Large intestine (tissue), 3 donors: Measurements from ENCODE around the gene SLC22A1. TPM values are rescaled to one million over a fixed set of nuclear protein-coding genes. Genes with fewer than 3 reads are reported as not detected.
"Not testable (repeated sequence)": the region's sequence is repeated elsewhere in the genome, so short reads cannot be mapped to it uniquely, and the experiment has no call there.

Source experiments
- DNase-seq, 2 donors: peaks; one replicate each; pipeline versions ENCODE4 v3.0.0 to v3.0.0-alpha.2; 2013
- H3K27ac ChIP-seq: one replicate; pipeline ENCODE4 v1.5.1; 2013; ENCODE audit warnings: low read length
- H3K27me3 ChIP-seq: 2 replicates; pipeline ENCODE4 v1.6.1; 2013; ENCODE audit warnings: low read length; ENCODE audit not compliant: control insufficient read depth, insufficient read depth
- H3K36me3 ChIP-seq: 2 replicates; pipeline ENCODE4 v1.6.1; 2013; ENCODE audit warnings: low read length; ENCODE audit not compliant: control insufficient read depth, insufficient read depth
- H3K4me1 ChIP-seq: one replicate; pipeline ENCODE4 v1.6.1; 2013; ENCODE audit warnings: low read length; ENCODE audit not compliant: control insufficient read depth, insufficient read depth
- H3K4me3 ChIP-seq: one replicate; pipeline ENCODE4 v1.5.1; 2013; ENCODE audit warnings: low read length
- H3K9me3 ChIP-seq: one replicate; pipeline ENCODE4 v1.6.1; 2013; ENCODE audit warnings: mild to moderate bottlenecking, low read depth, low read length, moderate library complexity; ENCODE audit not compliant: control insufficient read depth
- whole genome bisulfite sequencing: methylation state at CpG from one replicate; pipeline ENCODE4 v1.1.5; 2013; ENCODE audit warnings: low lambda C conversion rate; ENCODE audit not compliant: insufficient coverage; 5-methylcytosine and 5-hydroxymethylcytosine counted together
- polyA plus RNA-seq: library from polyadenylated mRNA; unstranded; fragments of 120-200 nt; gene quantifications from one replicate; pipeline ENCODE4 v1.2.1, GENCODE V29; 2013

SLC22A1 gene
- polyA plus RNA-seq, 1 donor = 0.57 TPM

GRCh38 chr6:160084198-160084776 is 37.3 kb upstream of the SLC22A1 start:
- Histone ChIP-seq H3K27me3 (no peaks in the 10 kb centered on the region), H3K36me3 (peaks cover 84% of the 10 kb centered on the region), H3K4me3 (no peak overlapping the region), H3K4me1 (peaks cover under 1% of the 10 kb centered on the region), H3K9me3 (no peaks in the 10 kb centered on the region), H3K27ac (no peak overlapping the region)
- DNase-seq = no peak
- WGBS = no CpG with 5 or more reads among the region's 18 CpGs

- no peak for DNase-seq
- Histone ChIP-seq H3K4me1 (peaks cover 10% of the 10 kb centered on the region), H3K36me3 (peaks cover 84% of the 10 kb centered on the region), H3K4me3 (no peak overlapping the region), H3K27me3 (no peaks in the 10 kb centered on the region), H3K27ac (no peak overlapping the region), H3K9me3 (no peaks in the 10 kb centered on the region)
- 100% methylated on average over 1 of the region's 5 CpGs for WGBS
These were observed 36.4 kb upstream of the SLC22A1 start for GRCh38 chr6:160085226-160085625.

- DNase-seq = no peak
These were observed 35.7 kb upstream of the SLC22A1 start for GRCh38 chr6:160085713-160086505.

GRCh38 chr6:160086754-160087153 is 34.9 kb upstream of the SLC22A1 start:
- no peak overlapping the region for H3K4me3 ChIP-seq
- no peak overlapping the region for H3K27ac ChIP-seq
- peaks cover 17% of the 10 kb centered on the region for H3K4me1 ChIP-seq
- H3K36me3 ChIP-seq = peaks cover 82% of the 10 kb centered on the region
- WGBS = 100% methylated on average over 2 of the region's 8 CpGs
- no peaks in the 10 kb centered on the region for H3K27me3 ChIP-seq
- no peak for DNase-seq
- no peaks in the 10 kb centered on the region for H3K9me3 ChIP-seq

More at GRCh38 chr6:160085713-160086505, 35.7 kb upstream of the SLC22A1 start:
- Histone ChIP-seq H3K9me3 (no peaks in the 10 kb centered on the region), H3K4me3 (no peak overlapping the region), H3K4me1 (peaks cover 11% of the 10 kb centered on the region), H3K27ac (no peak overlapping the region), H3K27me3 (no peaks in the 10 kb centered on the region), H3K36me3 (peaks cover 82% of the 10 kb centered on the region)
- 100% methylated on average over 1 of the region's 15 CpGs for WGBS

- H3K27ac ChIP-seq = no peak overlapping the region
- no peaks in the 10 kb centered on the region for H3K9me3 ChIP-seq
- no peaks in the 10 kb centered on the region for H3K27me3 ChIP-seq
- 36% methylated on average over 2 of the region's 13 CpGs for WGBS
- H3K36me3 ChIP-seq = peaks cover 85% of the 10 kb centered on the region
- peaks cover 28% of the 10 kb centered on the region for H3K4me1 ChIP-seq
- DNase-seq = peak; percentile 45 to 46
- no peak overlapping the region for H3K4me3 ChIP-seq
These were observed 33.4 kb upstream of the SLC22A1 start for GRCh38 chr6:160088069-160088783.

- H3K27ac ChIP-seq = peak overlapping the region; percentile 66
- peaks cover 30% of the 10 kb centered on the region for H3K4me1 ChIP-seq
- H3K9me3 ChIP-seq = no peaks in the 10 kb centered on the region
- H3K27me3 ChIP-seq = no peaks in the 10 kb centered on the region
- H3K4me3 ChIP-seq = no peak overlapping the region
- no peak for DNase-seq
- peaks cover 85% of the 10 kb centered on the region for H3K36me3 ChIP-seq
- 80% methylated on average over 2 of the region's 21 CpGs for WGBS
These were observed 32.7 kb upstream of the SLC22A1 start for GRCh38 chr6:160088784-160089533.

- H3K27me3 ChIP-seq = no peaks in the 10 kb centered on the region
These were observed 32.1 kb upstream of the SLC22A1 start for GRCh38 chr6:160089534-160089897.

GRCh38 chr6:160090442-160091239 is 31.0 kb upstream of the SLC22A1 start:
- WGBS = 33% methylated on average over 1 of the region's 32 CpGs
- peak overlapping the region; percentile 66 for H3K27ac ChIP-seq
- peaks cover 80% of the 10 kb centered on the region for H3K36me3 ChIP-seq

More at GRCh38 chr6:160089534-160089897, 32.1 kb upstream of the SLC22A1 start:
- Histone ChIP-seq H3K36me3 (peaks cover 84% of the 10 kb centered on the region), H3K4me3 (no peak overlapping the region), H3K4me1 (peaks cover 30% of the 10 kb centered on the region), H3K27ac (peak overlapping the region; percentile 66), H3K9me3 (no peaks in the 10 kb centered on the region)
- no peak for DNase-seq
- WGBS = no CpG with 5 or more reads among the region's 7 CpGs

GRCh38 chr6:160092176-160092575 is 29.4 kb upstream of the SLC22A1 start:
- not testable (repeated sequence) for H3K27ac ChIP-seq, H3K4me3 ChIP-seq, DNase-seq, H3K9me3 ChIP-seq, H3K27me3 ChIP-seq
- Histone ChIP-seq H3K36me3 (peaks cover 81% of the 10 kb centered on the region), H3K4me1 (peaks cover 30% of the 10 kb centered on the region)
- WGBS = 100% methylated on average over 1 of the region's 6 CpGs

More at GRCh38 chr6:160090442-160091239, 31.0 kb upstream of the SLC22A1 start:
- DNase-seq = peak; percentile 47 to 84
- H3K4me1 ChIP-seq = peaks cover 30% of the 10 kb centered on the region
- H3K4me3 ChIP-seq, H3K27me3 ChIP-seq, H3K9me3 ChIP-seq: not testable (repeated sequence)
